ENCODE measurements around the gene FBLN7.

DNA sequence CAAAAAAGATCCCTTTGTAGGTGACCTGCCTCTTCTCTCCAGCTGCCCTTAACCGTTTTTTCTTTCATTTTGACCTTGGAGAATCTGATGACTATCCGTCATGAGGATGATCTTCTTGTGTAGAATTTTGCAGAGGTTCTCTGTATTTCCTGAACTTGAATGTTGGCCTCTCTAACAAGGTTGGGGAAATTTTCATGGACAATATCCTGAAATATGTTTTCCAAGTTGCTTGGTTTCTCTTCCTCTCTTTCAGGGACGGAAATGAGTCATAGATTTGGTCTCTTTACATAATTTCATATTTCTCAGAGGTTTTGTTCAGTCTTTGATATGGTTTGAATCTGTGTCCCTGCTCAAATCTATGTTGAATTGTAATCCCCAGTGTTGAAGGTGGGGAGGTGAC, 82.6 kb downstream of the FBLN7 start:
- TF ChIP-seq, protein P1, sequence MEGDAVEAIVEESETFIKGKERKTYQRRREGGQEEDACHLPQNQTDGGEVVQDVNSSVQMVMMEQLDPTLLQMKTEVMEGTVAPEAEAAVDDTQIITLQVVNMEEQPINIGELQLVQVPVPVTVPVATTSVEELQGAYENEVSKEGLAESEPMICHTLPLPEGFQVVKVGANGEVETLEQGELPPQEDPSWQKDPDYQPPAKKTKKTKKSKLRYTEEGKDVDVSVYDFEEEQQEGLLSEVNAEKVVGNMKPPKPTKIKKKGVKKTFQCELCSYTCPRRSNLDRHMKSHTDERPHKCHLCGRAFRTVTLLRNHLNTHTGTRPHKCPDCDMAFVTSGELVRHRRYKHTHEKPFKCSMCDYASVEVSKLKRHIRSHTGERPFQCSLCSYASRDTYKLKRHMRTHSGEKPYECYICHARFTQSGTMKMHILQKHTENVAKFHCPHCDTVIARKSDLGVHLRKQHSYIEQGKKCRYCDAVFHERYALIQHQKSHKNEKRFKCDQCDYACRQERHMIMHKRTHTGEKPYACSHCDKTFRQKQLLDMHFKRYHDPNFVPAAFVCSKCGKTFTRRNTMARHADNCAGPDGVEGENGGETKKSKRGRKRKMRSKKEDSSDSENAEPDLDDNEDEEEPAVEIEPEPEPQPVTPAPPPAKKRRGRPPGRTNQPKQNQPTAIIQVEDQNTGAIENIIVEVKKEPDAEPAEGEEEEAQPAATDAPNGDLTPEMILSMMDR (IDR thresholded peaks at IDR 0.05): no peak
- TF ChIP-seq ZFX (IDR thresholded peaks at IDR 0.05; ENCODE audit: borderline replicate concordance): no peak

All from 22Rv1 (cell line).